CD14-positive monocyte (primary cell): ENCODE data around the gene UBXN7. TPM values are rescaled to one million over a fixed set of nuclear protein-coding genes. Genes with fewer than 3 reads are reported as not detected.
"Not testable (repeated sequence)": the region's sequence is repeated elsewhere in the genome, so short reads cannot be mapped to it uniquely, and the experiment has no call there.

Experiments
- DNase-seq, 3 donors: peaks; one replicate each; pipeline ENCODE4 v3.0.0-alpha.2; 2011 to 2022
- H2AFZ ChIP-seq: 2 replicates; pipeline ENCODE4 v1.6.0; 2012; ENCODE audit warnings: mild to moderate bottlenecking, low read depth, low read length, inconsistent platforms; ENCODE audit not compliant: insufficient read depth, poor library complexity, severe bottlenecking
- H3K27ac ChIP-seq, 2 donors: 1 replicate in 1 of 2; 2 replicates in 1 of 2; pipeline ENCODE4 v1.5.1; 2012 to 2013; ENCODE audit warnings: low read length in 2 of 2, control low read depth in 1 of 2, inconsistent platforms in 1 of 2, low read depth in 1 of 2, mild to moderate bottlenecking in 1 of 2
- H3K27me3 ChIP-seq, 2 donors: one replicate each; pipeline versions ENCODE4 v1.6.0 to v1.6.1; 2011 to 2013; ENCODE audit warnings: low read length in 2 of 2; ENCODE audit not compliant: control insufficient read depth in 2 of 2, insufficient read depth in 2 of 2
- H3K36me3 ChIP-seq, 2 donors: replicated peaks in 1 of 2; 1 replicate in 1 of 2; 2 replicates in 1 of 2; pipeline versions ENCODE4 v1.5.1 to v1.6.1; 2012 to 2013; ENCODE audit warnings: low read length in 2 of 2, control low read depth in 1 of 2, inconsistent platforms in 1 of 2, mild to moderate bottlenecking in 1 of 2; ENCODE audit not compliant: insufficient read depth in 2 of 2, control insufficient read depth in 1 of 2
- H3K4me1 ChIP-seq, 2 donors: 1 replicate in 1 of 2; 2 replicates in 1 of 2; pipeline versions ENCODE4 v1.5.1 to v1.6.1; 2012 to 2013; ENCODE audit warnings: low read length in 2 of 2, control low read depth in 1 of 2, inconsistent platforms in 1 of 2, mild to moderate bottlenecking in 1 of 2, moderate library complexity in 1 of 2; ENCODE audit not compliant: insufficient read depth in 2 of 2, control insufficient read depth in 1 of 2
- H3K4me2 ChIP-seq: replicated peaks from 2 replicates; pipeline ENCODE3; 2012; ENCODE audit warnings: low read length, moderate library complexity, mild to moderate bottlenecking; ENCODE audit not compliant: poor library complexity, severe bottlenecking; ENCODE audit errors: extremely low read depth
- H3K4me3 ChIP-seq, 3 experiments: fragments of 200-600 bp in 1 of 3; sonication (generic) in 1 of 3; replicated peaks in 1 of 3; 1 replicate in 2 of 3; 2 replicates in 1 of 3; pipeline ENCODE4 v1.5.1; 2011 to 2013; ENCODE audit warnings: low read length in 3 of 3, mild to moderate bottlenecking in 3 of 3, control low read depth in 2 of 3, low read depth in 2 of 3, inconsistent platforms in 1 of 3, moderate library complexity in 1 of 3
- H3K79me2 ChIP-seq: 2 replicates; pipeline ENCODE4 v1.6.0; 2012; ENCODE audit warnings: mild to moderate bottlenecking, control low read depth, inconsistent platforms, low read length, moderate library complexity; ENCODE audit not compliant: insufficient read depth
- H3K9ac ChIP-seq: 2 replicates; pipeline ENCODE4 v1.6.0; 2017; ENCODE audit warnings: low read length, mild to moderate bottlenecking; ENCODE audit not compliant: insufficient read depth, poor library complexity, severe bottlenecking
- H3K9me3 ChIP-seq, 2 donors: replicated peaks in 1 of 2; 1 replicate in 1 of 2; 2 replicates in 1 of 2; pipeline versions ENCODE4 v1.5.1 to v1.6.1; 2012 to 2013; ENCODE audit warnings: low read length in 2 of 2, control low read depth in 1 of 2; ENCODE audit not compliant: control insufficient read depth in 1 of 2, insufficient read depth in 1 of 2
- H4K20me1 ChIP-seq: 2 replicates; pipeline ENCODE4 v1.6.0; 2012; ENCODE audit warnings: mild to moderate bottlenecking, low read length, control low read depth, moderate library complexity; ENCODE audit not compliant: insufficient read depth
- H3K27ac Mint-ChIP-seq, 7 donors: one replicate each; pipeline ENCODE4 v1.8.0; 2020; ENCODE audit warnings: mild to moderate bottlenecking in 7 of 7, mixed read lengths in 7 of 7, moderate library complexity in 6 of 7, inconsistent platforms in 2 of 7
- H3K27me3 Mint-ChIP-seq, 3 donors: one replicate each; pipeline ENCODE4 v1.8.0; 2021 to 2022; ENCODE audit warnings: low read depth in 3 of 3, mild to moderate bottlenecking in 3 of 3, mixed read lengths in 3 of 3, moderate library complexity in 3 of 3, inconsistent platforms in 1 of 3
- H3K36me3 Mint-ChIP-seq, 2 donors: one replicate each; pipeline ENCODE4 v1.8.0; 2020; ENCODE audit warnings: mixed read lengths in 2 of 2, inconsistent platforms in 1 of 2, mild to moderate bottlenecking in 1 of 2
- H3K4me1 Mint-ChIP-seq: one replicate; pipeline ENCODE4 v1.8.0; 2020; ENCODE audit warnings: mild to moderate bottlenecking, mixed read lengths
- H3K4me3 Mint-ChIP-seq, 2 donors: one replicate each; pipeline ENCODE4 v1.8.0; 2020; ENCODE audit warnings: mild to moderate bottlenecking in 2 of 2, mixed read lengths in 2 of 2, moderate library complexity in 1 of 2
- H3K9me3 Mint-ChIP-seq, 7 donors: one replicate each; pipeline ENCODE4 v1.8.0; 2020 to 2022; ENCODE audit warnings: mixed read lengths in 7 of 7, mild to moderate bottlenecking in 6 of 7, moderate library complexity in 6 of 7, inconsistent platforms in 2 of 7
- WGBS: methylation state at CpG from one replicate; pipeline ENCODE4 v1.1.5; 2013; ENCODE audit warnings: missing lambda C conversion rate; ENCODE audit not compliant: insufficient coverage; 5-methylcytosine and 5-hydroxymethylcytosine counted together
- intact Hi-C, 2 donors: fragments of 100-400 bp; cut with micrococcal nuclease; formaldehyde crosslinking; loops; one replicate each; pipeline versions ENCODE4 v1.15.0 to v1.15.1; 2023
- polyA plus RNA-seq, 3 donors: library from polyadenylated mRNA; depleted of rRNA in 1 of 3; unstranded in 2 of 3; stranded (reverse) in 1 of 3; fragments of 300-500 nt in 2 of 3; fragments of >200 nt in 1 of 3; fragmentation: Illumina TruSeq in 2 of 3; gene quantifications; 1 replicate in 2 of 3; 2 replicates in 1 of 3; pipeline ENCODE4 v1.2.3, GENCODE V29; 2012 to 2021
- TF ChIP-seq, protein P1 (sequence below): fragments of 200-600 bp; IDR thresholded peaks from one replicate; pipeline ENCODE4 v1.8.0; 2022; ENCODE audit warnings: antibody characterized with exemption, mild to moderate bottlenecking

UBXN7 gene
- polyA plus RNA-seq, 3 donors = 10.5 to 15.8 (median 13.6) TPM

DNA sequence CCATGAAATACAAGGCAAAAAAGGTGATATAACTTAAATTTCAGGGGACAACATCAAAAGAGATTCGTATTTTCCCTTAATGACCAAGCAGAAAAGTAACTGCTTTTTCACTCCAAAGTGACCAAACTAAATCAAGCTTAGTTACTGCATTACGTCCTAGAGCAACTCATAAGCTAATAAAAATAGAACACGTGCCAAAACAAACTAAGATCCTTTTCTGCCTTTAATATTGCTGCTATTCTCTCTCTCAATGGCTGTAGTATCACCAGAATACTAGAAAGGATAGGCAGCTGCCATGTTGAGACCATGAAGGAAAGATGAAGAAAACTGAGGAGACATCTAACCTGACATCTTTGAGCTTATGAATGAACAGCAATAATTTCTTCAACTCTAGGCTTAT lies 43.3 kb downstream of the UBXN7 start:
- Histone ChIP-seq H3K27ac (no peak overlapping the region), H3K27me3 (no peaks in the 10 kb centered on the region), H3K4me3 (no peak overlapping the region), H3K36me3 (peaks cover 46 to 52% of the 10 kb centered on the region in 2 donors), H3K79me2 (peaks cover 3% of the 10 kb centered on the region), H3K9ac (no peak overlapping the region), H3K4me1 (no peaks in the 10 kb centered on the region), H2AFZ (no peak overlapping the region), H4K20me1 (peaks cover 8% of the 10 kb centered on the region), H3K9me3 (no peaks in the 10 kb centered on the region), H3K4me2 (no peak overlapping the region)
- H3K27me3 Mint-ChIP-seq = peaks cover 0 to 1% (median 0%) of the 10 kb centered on the region in 3 donors
- intact Hi-C loops = no loop called here
- 100% methylated on average over 1 of the region's 3 CpGs for WGBS
- TF ChIP-seq, protein P1, sequence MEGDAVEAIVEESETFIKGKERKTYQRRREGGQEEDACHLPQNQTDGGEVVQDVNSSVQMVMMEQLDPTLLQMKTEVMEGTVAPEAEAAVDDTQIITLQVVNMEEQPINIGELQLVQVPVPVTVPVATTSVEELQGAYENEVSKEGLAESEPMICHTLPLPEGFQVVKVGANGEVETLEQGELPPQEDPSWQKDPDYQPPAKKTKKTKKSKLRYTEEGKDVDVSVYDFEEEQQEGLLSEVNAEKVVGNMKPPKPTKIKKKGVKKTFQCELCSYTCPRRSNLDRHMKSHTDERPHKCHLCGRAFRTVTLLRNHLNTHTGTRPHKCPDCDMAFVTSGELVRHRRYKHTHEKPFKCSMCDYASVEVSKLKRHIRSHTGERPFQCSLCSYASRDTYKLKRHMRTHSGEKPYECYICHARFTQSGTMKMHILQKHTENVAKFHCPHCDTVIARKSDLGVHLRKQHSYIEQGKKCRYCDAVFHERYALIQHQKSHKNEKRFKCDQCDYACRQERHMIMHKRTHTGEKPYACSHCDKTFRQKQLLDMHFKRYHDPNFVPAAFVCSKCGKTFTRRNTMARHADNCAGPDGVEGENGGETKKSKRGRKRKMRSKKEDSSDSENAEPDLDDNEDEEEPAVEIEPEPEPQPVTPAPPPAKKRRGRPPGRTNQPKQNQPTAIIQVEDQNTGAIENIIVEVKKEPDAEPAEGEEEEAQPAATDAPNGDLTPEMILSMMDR = no peak
- peaks cover 8 to 19% (median 14%) of the 10 kb centered on the region in 7 donors for H3K9me3 Mint-ChIP-seq
- peak overlapping the region in 1 of 7 donors; percentile 27 for H3K27ac Mint-ChIP-seq
- peaks cover 79 to 91% of the 10 kb centered on the region in 2 donors for H3K36me3 Mint-ChIP-seq
- peaks cover 2% of the 10 kb centered on the region for H3K4me1 Mint-ChIP-seq
- H3K4me3 Mint-ChIP-seq = no peak overlapping the region
- no peak for DNase-seq

DNA sequence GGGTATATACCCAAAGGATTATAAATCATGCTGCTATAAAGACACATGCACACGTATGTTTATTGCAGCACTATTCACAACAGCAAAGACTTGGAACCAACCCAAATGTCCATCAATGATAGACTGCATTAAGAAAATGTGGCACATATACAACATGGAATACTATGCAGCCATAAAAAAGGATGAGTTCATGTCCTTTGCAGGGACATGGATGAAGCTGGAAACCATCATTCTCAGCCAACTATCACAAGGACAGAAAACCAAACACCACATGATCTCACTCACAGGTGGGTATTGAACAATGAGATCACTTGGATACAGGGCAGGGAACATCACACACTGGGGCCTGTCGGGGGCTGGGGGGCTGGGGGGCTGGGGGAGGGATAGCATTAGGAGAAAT lies 44.3 kb downstream of the UBXN7 start:
- H3K9ac ChIP-seq, H3K4me1 Mint-ChIP-seq, H2AFZ ChIP-seq, H3K4me1 ChIP-seq, H3K79me2 ChIP-seq, H3K27ac Mint-ChIP-seq, intact Hi-C loops, H3K4me3 Mint-ChIP-seq, H3K27me3 ChIP-seq, H3K4me3 ChIP-seq, H3K27me3 Mint-ChIP-seq, H3K9me3 ChIP-seq, H3K27ac ChIP-seq, H3K4me2 ChIP-seq, DNase-seq, H4K20me1 ChIP-seq: not testable (repeated sequence)
- H3K9me3 Mint-ChIP-seq = peaks cover 8 to 22% (median 16%) of the 10 kb centered on the region in 7 donors
- H3K36me3 Mint-ChIP-seq = peaks cover 78 to 86% of the 10 kb centered on the region in 2 donors
- peaks cover 39 to 46% of the 10 kb centered on the region in 2 donors for H3K36me3 ChIP-seq
- no CpG with 5 or more reads among the region's 2 CpGs for WGBS

DNA sequence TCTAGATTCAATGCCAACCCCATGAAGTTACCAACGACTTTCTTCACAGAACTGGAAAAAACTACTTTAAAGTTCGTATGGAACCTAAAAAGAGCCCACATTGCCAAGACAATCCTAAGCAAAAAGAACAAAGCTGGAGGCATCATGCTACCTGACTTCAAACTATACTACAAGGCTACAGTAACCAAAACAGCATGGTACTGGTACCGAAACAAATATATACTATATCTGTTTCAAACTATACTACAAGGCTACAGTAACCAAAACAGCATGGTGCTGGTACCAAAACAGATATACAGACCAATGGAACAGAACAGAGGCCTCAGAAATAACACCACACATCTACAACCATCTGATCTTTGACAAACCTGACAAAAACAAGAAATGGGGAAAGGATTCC lies 45.4 kb downstream of the UBXN7 start:
- H3K27me3 ChIP-seq, H3K4me3 Mint-ChIP-seq, H3K27me3 Mint-ChIP-seq, H3K27ac ChIP-seq, H4K20me1 ChIP-seq, H3K9me3 ChIP-seq, H3K4me3 ChIP-seq, H2AFZ ChIP-seq, H3K27ac Mint-ChIP-seq, H3K4me2 ChIP-seq, H3K4me1 ChIP-seq, H3K4me1 Mint-ChIP-seq, H3K9ac ChIP-seq, intact Hi-C loops, H3K79me2 ChIP-seq, DNase-seq: not testable (repeated sequence)
- Mint-ChIP-seq H3K36me3 (peaks cover 81 to 86% of the 10 kb centered on the region in 2 donors), H3K9me3 (peaks cover 11 to 24% (median 17%) of the 10 kb centered on the region in 7 donors)
- no CpG with 5 or more reads among the region's 3 CpGs for WGBS
- H3K36me3 ChIP-seq = peaks cover 34 to 35% of the 10 kb centered on the region in 2 donors

DNA sequence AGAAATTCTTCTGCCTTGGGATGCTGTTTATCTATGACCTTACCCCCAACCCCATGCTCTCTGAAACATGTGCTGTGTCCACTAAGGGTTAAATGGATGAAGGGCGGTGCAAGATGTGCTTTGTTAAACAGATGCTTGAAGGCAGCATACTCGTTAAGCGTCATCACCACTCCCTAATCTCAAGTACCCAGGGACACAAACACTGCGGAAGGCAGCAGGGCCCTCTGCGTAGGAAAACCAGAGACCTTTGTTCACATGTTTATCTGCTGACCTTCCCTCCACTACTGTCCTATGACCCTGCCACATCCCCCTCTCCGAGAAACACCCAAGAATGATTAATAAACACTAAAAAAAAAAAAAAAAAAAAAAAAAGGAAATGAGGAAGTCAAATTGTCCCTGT lies 46.2 kb downstream of the UBXN7 start:
- H3K27ac Mint-ChIP-seq = peak overlapping the region in 3 of 7 donors; percentile 29 to 66 (median 43)

More for the DNA sequence above, 46.2 kb downstream of the UBXN7 start:
- H3K4me3 ChIP-seq, H3K4me3 Mint-ChIP-seq, H4K20me1 ChIP-seq, H2AFZ ChIP-seq, intact Hi-C loops, H3K27ac ChIP-seq, H3K4me1 ChIP-seq, H3K4me2 ChIP-seq, H3K9me3 ChIP-seq, DNase-seq, H3K27me3 Mint-ChIP-seq, H3K79me2 ChIP-seq, H3K9ac ChIP-seq, H3K27me3 ChIP-seq, H3K4me1 Mint-ChIP-seq: not testable (repeated sequence)
- Mint-ChIP-seq H3K9me3 (peaks cover 12 to 26% (median 17%) of the 10 kb centered on the region in 7 donors), H3K36me3 (peaks cover 82 to 85% of the 10 kb centered on the region in 2 donors)
- 100% methylated on average over 2 of the region's 6 CpGs for WGBS
- H3K36me3 ChIP-seq = peaks cover 27 to 34% of the 10 kb centered on the region in 2 donors
